ENCODE measurements around the gene GADD45A. TPM values are rescaled to one million over a fixed set of nuclear protein-coding genes. Genes with fewer than 3 reads are reported as not detected.

Gene GADD45A
- total RNA-seq, 2 donors from 2014 or later, result 14.0 to 15.8 TPM

DNA sequence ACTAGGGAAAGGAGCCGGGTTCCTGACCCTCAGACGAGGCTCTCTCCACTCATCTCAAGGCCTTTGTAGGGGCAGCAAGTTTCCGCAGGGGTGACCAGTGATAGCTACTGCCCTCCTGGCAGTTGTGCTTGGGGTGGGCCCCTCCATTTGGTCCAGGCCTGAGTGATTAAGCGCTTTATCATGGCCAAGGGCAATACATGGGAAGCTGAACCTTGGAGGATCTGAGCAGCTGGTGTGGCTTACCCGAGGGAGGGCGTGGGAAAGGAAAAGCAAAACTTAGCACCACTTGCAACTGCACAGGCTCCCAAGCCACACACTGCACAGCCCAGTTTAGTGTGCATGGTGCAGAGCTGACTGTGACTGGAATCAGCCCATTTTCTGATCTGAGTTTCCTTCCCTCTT lies 47.8 kb downstream of the GADD45A start:
- intact Hi-C loops (cut with DNase I), result no loop called here
- peak; percentile 69 to 80 for ATAC-seq
- peak; percentile 60 for DNase-seq

DNA sequence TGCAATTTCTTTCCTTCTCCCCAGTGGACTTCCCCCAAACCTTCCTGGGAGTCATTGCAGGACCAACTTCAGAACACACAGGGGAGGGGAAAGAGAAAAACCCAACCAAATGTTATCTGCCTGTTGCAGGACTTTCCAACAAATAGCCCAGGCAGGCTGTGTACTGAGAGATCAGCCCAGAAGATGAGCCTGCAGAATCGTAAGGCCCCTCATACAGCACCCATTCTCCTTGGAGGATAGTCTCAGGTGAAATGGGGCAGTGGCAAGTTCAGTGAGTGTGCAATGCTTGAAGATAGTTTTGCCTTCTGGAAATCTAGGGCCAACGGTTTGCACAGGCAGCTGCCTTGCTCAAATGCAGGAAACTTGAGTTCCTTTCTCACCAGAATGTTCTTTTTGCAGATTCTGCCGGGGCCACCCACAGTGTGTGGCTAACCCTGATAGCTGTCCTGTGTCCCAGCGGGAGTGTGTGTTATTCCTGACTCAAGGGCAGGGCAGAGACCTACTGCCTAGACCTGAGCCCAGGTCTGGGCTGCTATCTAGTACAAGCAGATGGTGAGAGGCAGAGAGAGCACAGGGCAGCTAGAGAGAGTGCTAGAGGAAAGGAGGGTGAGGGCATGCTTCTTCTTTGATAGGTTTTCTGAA lies 48.8 kb downstream of the GADD45A start:
- intact Hi-C loops (cut with DNase I), result no loop called here
- no peak for ATAC-seq
- DNase-seq, result no peak

DNA sequence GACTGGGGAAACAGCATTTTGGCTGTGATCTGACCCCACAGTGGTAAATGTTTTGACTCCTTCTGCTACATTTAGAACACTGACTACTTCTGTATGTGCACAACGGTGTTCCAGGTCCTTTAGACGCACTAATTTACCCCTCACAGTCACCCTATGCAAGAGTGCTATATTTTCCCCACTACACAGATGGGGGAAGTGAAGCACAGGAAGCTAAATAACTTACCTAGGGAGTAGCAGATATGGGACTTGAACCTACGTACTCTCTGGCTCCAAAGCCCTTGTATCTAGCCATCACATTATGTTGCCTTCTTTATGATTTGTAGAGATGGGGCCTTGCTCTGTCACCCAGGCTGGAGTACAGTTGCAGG lies 49.3 kb downstream of the GADD45A start:
- no peak for DNase-seq
- ATAC-seq, result no peak
- intact Hi-C loops (cut with DNase I), result no loop called here

DNA sequence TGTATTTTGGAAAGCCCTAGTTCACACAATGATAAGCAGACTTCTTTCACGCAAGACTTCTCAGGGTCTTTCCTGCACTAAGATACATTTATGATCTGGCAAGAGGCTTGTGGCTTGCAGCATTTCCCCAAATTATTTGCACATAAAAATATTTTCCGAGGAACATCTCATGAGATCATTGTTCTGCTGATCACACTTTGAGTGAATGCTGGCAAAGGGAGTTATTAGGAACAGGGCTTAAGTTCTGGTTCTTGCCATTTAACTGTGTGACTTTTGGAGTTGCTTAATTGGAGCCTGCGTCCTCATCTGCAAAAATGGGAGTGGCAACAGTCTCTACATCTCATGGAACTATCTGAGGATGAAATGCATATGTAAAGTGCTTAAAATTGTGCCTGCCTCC lies 50.2 kb downstream of the GADD45A start:
- intact Hi-C loops (cut with DNase I), result no loop called here
- no peak for DNase-seq
- no peak for ATAC-seq

DNA sequence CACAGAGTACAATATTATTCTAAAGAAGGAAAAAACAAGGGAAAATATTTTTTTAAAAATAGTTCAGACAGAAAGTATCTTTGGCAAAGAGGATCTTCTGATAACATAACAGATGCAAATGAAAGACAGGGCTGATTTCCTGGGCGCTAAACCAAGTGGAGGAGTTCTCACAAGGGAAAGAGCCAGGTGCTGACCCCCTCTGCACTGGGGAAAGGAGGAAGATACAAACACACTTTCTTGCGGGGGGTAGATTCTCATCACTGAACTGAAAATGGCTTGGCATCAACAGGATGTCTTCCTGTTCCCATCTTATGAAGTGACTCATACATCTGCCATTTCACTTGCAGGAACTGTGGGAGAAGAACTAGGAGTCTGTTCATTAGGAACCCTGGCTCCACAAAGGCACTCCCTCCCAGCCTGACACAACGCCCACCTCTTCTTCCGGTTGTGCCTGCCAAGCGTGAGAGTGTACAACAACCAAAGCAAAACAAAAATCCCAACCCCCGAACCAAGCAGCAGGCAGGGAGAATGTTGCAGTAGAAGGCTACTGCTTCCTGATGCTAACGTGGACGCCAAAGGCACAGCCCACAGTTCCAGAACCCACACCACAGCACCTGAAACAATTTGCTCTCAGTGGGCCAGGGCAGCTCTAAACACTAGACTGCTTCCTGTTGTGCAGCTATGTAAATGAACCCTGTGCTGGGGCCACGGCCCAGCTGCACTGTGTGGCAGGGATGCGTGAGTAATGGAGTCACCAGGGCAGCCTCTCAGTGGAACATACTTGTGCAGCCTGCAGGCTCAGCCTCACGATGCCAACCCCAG lies 51.0 kb downstream of the GADD45A start:
- peak; percentile 81 for DNase-seq
- intact Hi-C loops (cut with DNase I), result no loop called here
- ATAC-seq, result peak; percentile 85 to 92

DNA sequence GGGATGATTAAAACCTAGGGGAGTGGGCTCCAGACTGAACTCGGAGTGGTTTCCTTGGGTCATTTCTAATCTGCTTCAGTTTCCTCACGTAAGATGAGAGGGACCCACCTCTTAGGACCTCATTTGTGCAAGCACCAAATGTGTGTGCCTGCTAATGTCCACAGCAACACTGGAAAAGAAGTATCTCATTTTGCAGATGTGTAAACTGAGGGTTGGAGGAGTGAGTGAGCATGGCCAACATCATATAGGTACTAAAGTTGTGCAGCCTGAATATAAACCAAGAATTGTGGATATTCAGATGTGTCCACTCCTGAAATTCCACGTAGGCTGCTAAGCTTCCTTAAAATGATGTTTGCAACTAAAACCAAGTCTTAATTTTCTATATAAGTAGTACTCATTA lies 51.7 kb downstream of the GADD45A start:
- ATAC-seq (no peak), DNase-seq (no peak)
- intact Hi-C loops (cut with DNase I), result no loop called here

DNA sequence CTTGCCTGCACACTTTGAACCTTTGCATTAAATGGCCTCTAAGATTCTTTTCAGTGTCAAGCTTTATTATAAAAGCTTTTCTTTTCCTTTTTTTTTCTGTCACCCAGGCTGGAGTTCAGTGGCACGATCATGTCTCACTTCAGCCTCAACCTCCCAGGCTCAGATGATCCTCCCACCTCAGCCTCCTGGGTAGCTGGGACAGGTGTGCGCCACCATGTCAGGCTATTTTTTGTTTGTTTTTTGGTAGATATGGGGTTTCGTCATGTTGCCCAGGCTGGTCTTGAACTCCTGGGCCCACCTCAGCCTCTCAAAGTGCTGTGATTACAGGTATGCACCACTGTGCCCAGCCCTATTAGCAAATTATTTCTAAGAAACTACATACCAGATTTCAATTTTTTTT lies 52.9 kb downstream of the GADD45A start:
- intact Hi-C loops (cut with DNase I), result no loop called here
- no peak for DNase-seq
- ATAC-seq, result no peak

Other genes starting within 250 kb of the GADD45A start
- 10 to 100 TPM; 34.1 to 49.6 TPM for gene GNG12, start 148.3 kb downstream of the GADD45A start, total RNA-seq